ENCODE measurements around the gene FHIT.

The FHIT gene

DNA sequence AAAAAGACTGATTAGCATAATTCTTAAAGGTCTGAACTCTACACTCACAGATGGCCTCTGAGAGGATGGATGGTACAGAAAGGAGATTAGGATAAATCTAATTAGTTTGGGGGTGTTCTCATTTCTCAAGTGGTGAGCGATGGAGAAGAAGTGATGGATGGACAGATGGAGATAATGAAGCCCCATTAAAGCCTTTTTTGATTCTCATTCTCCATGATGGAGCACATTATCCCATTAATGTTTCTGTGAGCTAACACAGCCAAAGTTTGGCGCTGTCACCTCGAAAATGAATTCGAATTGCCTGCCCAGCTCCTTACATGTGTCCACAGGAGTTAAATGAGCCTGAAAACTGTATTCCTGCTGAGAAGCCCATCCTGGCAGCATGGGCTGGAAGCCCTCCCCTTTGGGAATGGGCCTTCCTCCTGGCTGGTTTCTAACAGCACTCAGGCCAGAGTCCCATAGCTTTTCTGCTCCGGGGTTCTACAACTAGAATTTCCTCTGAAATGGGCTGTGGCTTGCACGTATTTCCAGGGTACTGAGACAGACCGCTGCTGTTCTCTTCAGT lies 1475.4 kb downstream of the FHIT start:
- H3K9me2 ChIP-seq (replicated peaks; ENCODE audit: insufficient read depth, low read length): no peaks in the 10 kb centered on the region
- H3K9me3 ChIP-seq (ENCODE audit: insufficient read depth, low read length): no peaks in the 10 kb centered on the region
- no peak overlapping the region for H3K27ac ChIP-seq (ENCODE audit: low read depth, low read length)
- TF ChIP-seq EZH2phosphoT487 (conservative IDR thresholded peaks at IDR 0.05; ENCODE audit: low read length): no peak
- no peak for TF ChIP-seq CTCF (IDR thresholded peaks at IDR 0.05; ENCODE audit: insufficient read depth, low read length, poor library complexity, severe bottlenecking)
- H3K27me3 ChIP-seq (ENCODE audit: low read length): no peaks in the 10 kb centered on the region
- H3K36me3 ChIP-seq (ENCODE audit: low read length): no peaks in the 10 kb centered on the region
- H3F3A ChIP-seq (ENCODE audit: insufficient read depth): no peaks in the 10 kb centered on the region
- H3K4me2 ChIP-seq (ENCODE audit: low read depth, low read length, poor library complexity, severe bottlenecking): no peak overlapping the region
- H4K20me1 ChIP-seq (ENCODE audit: low read depth, low read length): no peaks in the 10 kb centered on the region
- no peaks in the 10 kb centered on the region for H3K79me2 ChIP-seq (ENCODE audit: insufficient read depth, low read length)
- H2AFZ ChIP-seq (ENCODE audit: low read depth, low read length, severe bottlenecking): no peak overlapping the region
- H3K9ac ChIP-seq (ENCODE audit: low read length): no peak overlapping the region
- H3K4me3 ChIP-seq (ENCODE audit: insufficient read depth, low read length, poor library complexity, severe bottlenecking): no peak overlapping the region

GRCh38 chr3:59775106-59775505 lies 1476.1 kb downstream of the FHIT start:
- TF ChIP-seq EZH2phosphoT487 (conservative IDR thresholded peaks at IDR 0.05; ENCODE audit: low read length) (no peak), CTCF (IDR thresholded peaks at IDR 0.05; ENCODE audit: insufficient read depth, low read length, poor library complexity, severe bottlenecking) (no peak)
- no peaks in the 10 kb centered on the region for H3K36me3 ChIP-seq (ENCODE audit: low read length)
- H2AFZ ChIP-seq (ENCODE audit: low read depth, low read length, severe bottlenecking): no peak overlapping the region
- H3K4me2 ChIP-seq (ENCODE audit: low read depth, low read length, poor library complexity, severe bottlenecking): no peak overlapping the region
- no peak overlapping the region for H3K4me3 ChIP-seq (ENCODE audit: insufficient read depth, low read length, poor library complexity, severe bottlenecking)
- H3K27ac ChIP-seq (ENCODE audit: low read depth, low read length): no peak overlapping the region
- H3F3A ChIP-seq (ENCODE audit: insufficient read depth): no peaks in the 10 kb centered on the region
- no peaks in the 10 kb centered on the region for H3K79me2 ChIP-seq (ENCODE audit: insufficient read depth, low read length)
- H3K9ac ChIP-seq (ENCODE audit: low read length): no peak overlapping the region
- H3K27me3 ChIP-seq (ENCODE audit: low read length): no peaks in the 10 kb centered on the region
- H4K20me1 ChIP-seq (ENCODE audit: low read depth, low read length): no peaks in the 10 kb centered on the region
- H3K9me3 ChIP-seq (ENCODE audit: insufficient read depth, low read length): no peaks in the 10 kb centered on the region
- no peaks in the 10 kb centered on the region for H3K9me2 ChIP-seq (replicated peaks; ENCODE audit: insufficient read depth, low read length)

DNA sequence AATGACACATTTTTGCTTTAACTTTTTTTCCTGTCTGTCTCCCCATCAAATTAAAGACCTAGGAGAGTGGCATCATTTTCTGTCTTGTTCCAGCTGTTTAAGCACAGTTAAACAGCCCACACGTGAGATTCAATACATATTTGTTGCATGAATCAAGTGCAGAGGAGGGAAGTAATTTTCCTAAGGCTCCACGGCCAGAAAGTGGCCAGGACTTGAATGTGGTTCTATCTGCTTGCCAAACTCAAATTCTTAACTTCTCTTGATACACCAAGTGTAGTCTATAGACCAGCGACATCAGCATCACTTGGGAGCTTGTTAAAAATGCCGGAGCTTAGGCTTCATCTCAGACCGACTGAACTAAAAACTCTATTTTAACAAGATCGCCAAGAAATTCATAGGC lies 1476.6 kb downstream of the FHIT start:
- H3K36me3 ChIP-seq (ENCODE audit: low read length): no peaks in the 10 kb centered on the region
- no peak for TF ChIP-seq EZH2phosphoT487 (conservative IDR thresholded peaks at IDR 0.05; ENCODE audit: low read length)
- TF ChIP-seq CTCF (IDR thresholded peaks at IDR 0.05; ENCODE audit: insufficient read depth, low read length, poor library complexity, severe bottlenecking): no peak
- no peaks in the 10 kb centered on the region for H3K9me3 ChIP-seq (ENCODE audit: insufficient read depth, low read length)
- no peak overlapping the region for H3K27ac ChIP-seq (ENCODE audit: low read depth, low read length)
- no peak overlapping the region for H3K9ac ChIP-seq (ENCODE audit: low read length)
- no peak overlapping the region for H3K4me2 ChIP-seq (ENCODE audit: low read depth, low read length, poor library complexity, severe bottlenecking)
- H3K4me3 ChIP-seq (ENCODE audit: insufficient read depth, low read length, poor library complexity, severe bottlenecking): no peak overlapping the region
- H4K20me1 ChIP-seq (ENCODE audit: low read depth, low read length): no peaks in the 10 kb centered on the region
- H2AFZ ChIP-seq (ENCODE audit: low read depth, low read length, severe bottlenecking): no peak overlapping the region
- H3F3A ChIP-seq (ENCODE audit: insufficient read depth): no peaks in the 10 kb centered on the region
- no peaks in the 10 kb centered on the region for H3K79me2 ChIP-seq (ENCODE audit: insufficient read depth, low read length)
- H3K27me3 ChIP-seq (ENCODE audit: low read length): no peaks in the 10 kb centered on the region
- H3K9me2 ChIP-seq (replicated peaks; ENCODE audit: insufficient read depth, low read length): no peaks in the 10 kb centered on the region
